HG03432 (cell line): ENCODE data around the gene MYD88.

ENCODE experiments used
- ATAC-seq: cut with Tn5 transposase; IDR thresholded peaks from one replicate; pipeline ENCODE4 v1.9.1; 2021; ENCODE audit warnings: mild to moderate bottlenecking, moderate library complexity; ENCODE audit not compliant: unreplicated experiment

The MYD88 gene

GRCh38 chr3:38111696-38112377 lies 26.6 kb upstream of the MYD88 start:
- ATAC-seq: no peak

GRCh38 chr3:38112378-38112761 lies 26.1 kb upstream of the MYD88 start:
- no peak for ATAC-seq

- no peak for ATAC-seq
Observed at GRCh38 chr3:38114052-38114874, 24.2 kb upstream of the MYD88 start.

GRCh38 chr3:38114875-38115644 lies 23.4 kb upstream of the MYD88 start:
- no peak for ATAC-seq

- ATAC-seq: no peak
Observed at GRCh38 chr3:38115645-38116427, 22.6 kb upstream of the MYD88 start.

GRCh38 chr3:38116471-38117162 lies 21.8 kb upstream of the MYD88 start:
- ATAC-seq: no peak

GRCh38 chr3:38117163-38117716 lies 21.2 kb upstream of the MYD88 start:
- ATAC-seq: no peak

GRCh38 chr3:38117748-38118420 lies 20.6 kb upstream of the MYD88 start:
- ATAC-seq: peak; percentile 77

- no peak for ATAC-seq
Observed at GRCh38 chr3:38118421-38119247, 19.8 kb upstream of the MYD88 start.

GRCh38 chr3:38119248-38119544 lies 19.3 kb upstream of the MYD88 start:
- ATAC-seq: no peak

- ATAC-seq: no peak
Observed at GRCh38 chr3:38119821-38120692, 18.4 kb upstream of the MYD88 start.

- ATAC-seq: no peak
Observed at GRCh38 chr3:38120693-38121450, 17.6 kb upstream of the MYD88 start.

GRCh38 chr3:38121451-38121831 lies 17.0 kb upstream of the MYD88 start:
- no peak for ATAC-seq

GRCh38 chr3:38121832-38122461 lies 16.5 kb upstream of the MYD88 start:
- ATAC-seq: no peak

GRCh38 chr3:38122712-38123290 lies 15.7 kb upstream of the MYD88 start:
- no peak for ATAC-seq
